T-helper 2 cell (primary cell): ENCODE results near the gene PLEKHG1.

Source experiments
- DNase-seq, 5 experiments: peaks; one replicate each; pipeline versions ENCODE4 v3.0.0 to v3.0.0-alpha.2; 2012 to 2022

Gene PLEKHG1

GRCh38 chr6:150641398-150642139 lies 41.9 kb downstream of the PLEKHG1 start:
- no peak for DNase-seq

- no peak for DNase-seq
Observed at GRCh38 chr6:150646228-150646627, 46.5 kb downstream of the PLEKHG1 start.

GRCh38 chr6:150647051-150647450 lies 47.4 kb downstream of the PLEKHG1 start:
- no peak for DNase-seq
